ENCODE measurements around the gene CARMIL1.

The CARMIL1 gene

GRCh38 chr6:25494469-25494868, 215.3 kb downstream of the CARMIL1 start:
- H3K27me3 ChIP-seq (ENCODE audit: insufficient read depth, low read length) = no peaks in the 10 kb centered on the region
- no peak overlapping the region for H3K9ac ChIP-seq (ENCODE audit: low read length)
- DNase-seq = no peak
- no peak overlapping the region for H3K23ac ChIP-seq (ENCODE audit: low read length)
- H3K79me1 ChIP-seq (ENCODE audit: low read length) = peaks cover 4% of the 10 kb centered on the region
- no peaks in the 10 kb centered on the region for H3K79me2 ChIP-seq (ENCODE audit: control insufficient read depth, insufficient read depth, low read length, poor library complexity)
- H2BK12ac ChIP-seq (ENCODE audit: low read length) = no peak overlapping the region
- no peaks in the 10 kb centered on the region for H3K36me3 ChIP-seq (ENCODE audit: control insufficient read depth in 1 of 2, insufficient read depth in 2 of 2, low read length in 2 of 2)
- no peak overlapping the region for H2BK120ac ChIP-seq (ENCODE audit: insufficient read depth, low read length, poor library complexity)
- H2AFZ ChIP-seq (ENCODE audit: insufficient read depth, low read length, poor library complexity) = no peak overlapping the region
- WGBS (ENCODE audit: extremely low coverage, insufficient coverage, insufficient read length) = no CpG with 5 or more reads among the region's 1 CpG
- H2BK5ac ChIP-seq (ENCODE audit: low read depth, low read length, poor library complexity) = no peak overlapping the region
- no peak overlapping the region for H3K18ac ChIP-seq (ENCODE audit: low read length)
- no peak overlapping the region for H3K4me3 ChIP-seq (ENCODE audit: low read depth, low read length)
- H3K4ac ChIP-seq (ENCODE audit: low read depth, low read length) = no peak overlapping the region
- H3K27ac ChIP-seq (ENCODE audit: low read depth, low read length) = no peak overlapping the region
- H4K12ac ChIP-seq (ENCODE audit: low read depth, low read length) = no peak overlapping the region
- no peak overlapping the region for H4K8ac ChIP-seq (ENCODE audit: low read depth, low read length)
- H4K91ac ChIP-seq (ENCODE audit: low read depth, low read length) = no peak overlapping the region
- H2AK5ac ChIP-seq (ENCODE audit: low read length) = no peak overlapping the region
- H3K14ac ChIP-seq (ENCODE audit: low read length) = no peak overlapping the region
- no peaks in the 10 kb centered on the region for H3K9me3 ChIP-seq (ENCODE audit: insufficient read depth, low read depth, low read length)
- no peak overlapping the region for H3K4me2 ChIP-seq (ENCODE audit: low read length)
- H3K4me1 ChIP-seq (ENCODE audit: control insufficient read depth in 1 of 2, insufficient read depth in 2 of 2, low read length in 2 of 2) = peaks cover 0 to 4% of the 10 kb centered on the region in 2 experiments

- H3K4me1 ChIP-seq (ENCODE audit: control insufficient read depth in 1 of 2, insufficient read depth in 2 of 2, low read length in 2 of 2) = peaks cover 0 to 5% of the 10 kb centered on the region in 2 experiments
- peaks cover 4% of the 10 kb centered on the region for H3K79me1 ChIP-seq (ENCODE audit: low read length)
- no peak overlapping the region for H3K18ac ChIP-seq (ENCODE audit: low read length)
- no peak overlapping the region for H2BK5ac ChIP-seq (ENCODE audit: low read depth, low read length, poor library complexity)
- no peak overlapping the region for H4K12ac ChIP-seq (ENCODE audit: low read depth, low read length)
- no peak overlapping the region for H3K4me3 ChIP-seq (ENCODE audit: low read depth, low read length)
- H2AFZ ChIP-seq (ENCODE audit: insufficient read depth, low read length, poor library complexity) = no peak overlapping the region
- H3K27me3 ChIP-seq (ENCODE audit: insufficient read depth, low read length) = no peaks in the 10 kb centered on the region
- no peak overlapping the region for H3K27ac ChIP-seq (ENCODE audit: low read depth, low read length)
- no peak overlapping the region for H2BK12ac ChIP-seq (ENCODE audit: low read length)
- no peak overlapping the region for H4K8ac ChIP-seq (ENCODE audit: low read depth, low read length)
- no peaks in the 10 kb centered on the region for H3K36me3 ChIP-seq (ENCODE audit: control insufficient read depth in 1 of 2, insufficient read depth in 2 of 2, low read length in 2 of 2)
- no peak overlapping the region for H3K14ac ChIP-seq (ENCODE audit: low read length)
- no peak overlapping the region for H3K23ac ChIP-seq (ENCODE audit: low read length)
- no peak overlapping the region for H3K4ac ChIP-seq (ENCODE audit: low read depth, low read length)
- no peak overlapping the region for H2BK120ac ChIP-seq (ENCODE audit: insufficient read depth, low read length, poor library complexity)
- no peak for DNase-seq
- H3K79me2 ChIP-seq (ENCODE audit: control insufficient read depth, insufficient read depth, low read length, poor library complexity) = no peaks in the 10 kb centered on the region
- no peaks in the 10 kb centered on the region for H3K9me3 ChIP-seq (ENCODE audit: insufficient read depth, low read depth, low read length)
- H3K4me2 ChIP-seq (ENCODE audit: low read length) = no peak overlapping the region
- WGBS (ENCODE audit: extremely low coverage, insufficient coverage, insufficient read length) = no CpG with 5 or more reads among the region's 8 CpGs
- no peak overlapping the region for H2AK5ac ChIP-seq (ENCODE audit: low read length)
- no peak overlapping the region for H4K91ac ChIP-seq (ENCODE audit: low read depth, low read length)
- H3K9ac ChIP-seq (ENCODE audit: low read length) = no peak overlapping the region
Observed at GRCh38 chr6:25497383-25498040, 218.3 kb downstream of the CARMIL1 start.

- peaks cover 0 to 5% of the 10 kb centered on the region in 2 experiments for H3K4me1 ChIP-seq (ENCODE audit: control insufficient read depth in 1 of 2, insufficient read depth in 2 of 2, low read length in 2 of 2)
- no CpG with 5 or more reads among the region's 4 CpGs for whole genome bisulfite sequencing (ENCODE audit: extremely low coverage, insufficient coverage, insufficient read length)
- peaks cover 4% of the 10 kb centered on the region for H3K79me1 ChIP-seq (ENCODE audit: low read length)
- no peak overlapping the region for H3K4ac ChIP-seq (ENCODE audit: low read depth, low read length)
- H3K79me2 ChIP-seq (ENCODE audit: control insufficient read depth, insufficient read depth, low read length, poor library complexity) = no peaks in the 10 kb centered on the region
- no peak overlapping the region for H2BK120ac ChIP-seq (ENCODE audit: insufficient read depth, low read length, poor library complexity)
- no peak for DNase-seq
- no peak overlapping the region for H2AK5ac ChIP-seq (ENCODE audit: low read length)
- H2BK12ac ChIP-seq (ENCODE audit: low read length) = no peak overlapping the region
- no peak overlapping the region for H3K4me2 ChIP-seq (ENCODE audit: low read length)
- no peak overlapping the region for H2AFZ ChIP-seq (ENCODE audit: insufficient read depth, low read length, poor library complexity)
- H3K9ac ChIP-seq (ENCODE audit: low read length) = no peak overlapping the region
- H3K23ac ChIP-seq (ENCODE audit: low read length) = no peak overlapping the region
- no peak overlapping the region for H4K8ac ChIP-seq (ENCODE audit: low read depth, low read length)
- no peaks in the 10 kb centered on the region for H3K36me3 ChIP-seq (ENCODE audit: control insufficient read depth in 1 of 2, insufficient read depth in 2 of 2, low read length in 2 of 2)
- no peak overlapping the region for H3K18ac ChIP-seq (ENCODE audit: low read length)
- H2BK5ac ChIP-seq (ENCODE audit: low read depth, low read length, poor library complexity) = no peak overlapping the region
- no peak overlapping the region for H3K14ac ChIP-seq (ENCODE audit: low read length)
- no peak overlapping the region for H4K12ac ChIP-seq (ENCODE audit: low read depth, low read length)
- no peaks in the 10 kb centered on the region for H3K9me3 ChIP-seq (ENCODE audit: insufficient read depth, low read depth, low read length)
- H3K4me3 ChIP-seq (ENCODE audit: low read depth, low read length) = no peak overlapping the region
- no peaks in the 10 kb centered on the region for H3K27me3 ChIP-seq (ENCODE audit: insufficient read depth, low read length)
- peak overlapping the region; percentile 73 for H4K91ac ChIP-seq (ENCODE audit: low read depth, low read length)
- no peak overlapping the region for H3K27ac ChIP-seq (ENCODE audit: low read depth, low read length)
Observed at GRCh38 chr6:25498505-25498904, 219.3 kb downstream of the CARMIL1 start.

- H3K27me3 ChIP-seq (ENCODE audit: insufficient read depth, low read length) = no peaks in the 10 kb centered on the region
- H4K12ac ChIP-seq (ENCODE audit: low read depth, low read length) = no peak overlapping the region
- H3K18ac ChIP-seq (ENCODE audit: low read length) = no peak overlapping the region
- peak overlapping the region; percentile 83 for H3K27ac ChIP-seq (ENCODE audit: low read depth, low read length)
- no peaks in the 10 kb centered on the region for H3K36me3 ChIP-seq (ENCODE audit: control insufficient read depth in 1 of 2, insufficient read depth in 2 of 2, low read length in 2 of 2)
- H3K9ac ChIP-seq (ENCODE audit: low read length) = no peak overlapping the region
- H3K9me3 ChIP-seq (ENCODE audit: insufficient read depth, low read depth, low read length) = no peaks in the 10 kb centered on the region
- whole genome bisulfite sequencing (ENCODE audit: extremely low coverage, insufficient coverage, insufficient read length) = no CpG with 5 or more reads among the region's 3 CpGs
- DNase-seq = peak; percentile 68 to 88
- no peak overlapping the region for H2BK12ac ChIP-seq (ENCODE audit: low read length)
- no peak overlapping the region for H4K8ac ChIP-seq (ENCODE audit: low read depth, low read length)
- H3K23ac ChIP-seq (ENCODE audit: low read length) = no peak overlapping the region
- no peak overlapping the region for H3K4ac ChIP-seq (ENCODE audit: low read depth, low read length)
- H2AK5ac ChIP-seq (ENCODE audit: low read length) = no peak overlapping the region
- peaks cover 0 to 5% of the 10 kb centered on the region in 2 experiments for H3K4me1 ChIP-seq (ENCODE audit: control insufficient read depth in 1 of 2, insufficient read depth in 2 of 2, low read length in 2 of 2)
- no peak overlapping the region for H4K91ac ChIP-seq (ENCODE audit: low read depth, low read length)
- H3K4me3 ChIP-seq (ENCODE audit: low read depth, low read length) = no peak overlapping the region
- H2AFZ ChIP-seq (ENCODE audit: insufficient read depth, low read length, poor library complexity) = no peak overlapping the region
- H2BK5ac ChIP-seq (ENCODE audit: low read depth, low read length, poor library complexity) = no peak overlapping the region
- H3K79me2 ChIP-seq (ENCODE audit: control insufficient read depth, insufficient read depth, low read length, poor library complexity) = no peaks in the 10 kb centered on the region
- H2BK120ac ChIP-seq (ENCODE audit: insufficient read depth, low read length, poor library complexity) = no peak overlapping the region
- H3K14ac ChIP-seq (ENCODE audit: low read length) = no peak overlapping the region
- H3K79me1 ChIP-seq (ENCODE audit: low read length) = peaks cover 4% of the 10 kb centered on the region
- H3K4me2 ChIP-seq (ENCODE audit: low read length) = no peak overlapping the region
Observed at GRCh38 chr6:25499615-25500235, 220.6 kb downstream of the CARMIL1 start.
